Measurements from ENCODE around the gene TMEM61.

DNA sequence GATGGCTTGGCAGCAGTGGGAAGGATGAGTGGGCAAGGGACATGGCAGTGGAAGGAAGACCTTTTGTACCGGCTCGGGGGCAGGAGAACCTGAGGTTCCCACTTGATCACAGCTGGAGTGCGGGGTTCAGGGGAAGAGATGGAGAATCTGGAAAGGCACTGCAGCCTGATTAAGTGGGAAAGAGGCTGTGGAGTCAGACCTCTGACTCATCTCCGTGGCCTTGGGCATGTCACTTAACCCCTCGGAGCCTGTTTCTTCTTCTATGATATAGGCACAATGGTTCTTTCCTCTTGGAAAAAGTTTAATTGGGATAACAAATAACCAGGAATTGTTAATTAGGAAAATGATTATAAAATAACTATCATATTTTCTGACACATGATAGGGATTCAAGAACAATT, 13.1 kb upstream of the TMEM61 start:
- TF ChIP-seq EZH2 (IDR thresholded peaks at IDR 0.05; ENCODE audit: low read length, missing control alignments) (no peak), CTCF (conservative IDR thresholded peaks at IDR 0.05 in 1 of 2, IDR thresholded peaks at IDR 0.05 in 1 of 2; ENCODE audit: low read depth in 1 of 2, low read length in 2 of 2) (no peak)
